ENCODE data around the gene AK1. TPM values are rescaled to one million over a fixed set of nuclear protein-coding genes. Genes with fewer than 3 reads are reported as not detected.

Gene AK1
- total and polyA plus RNA-seq, 9 of the 15 experiments (the other 6 are each of a cell fraction or from before 2014, with no cell fraction given): 10.1 to 71.8 (median 39.0) TPM

DNA sequence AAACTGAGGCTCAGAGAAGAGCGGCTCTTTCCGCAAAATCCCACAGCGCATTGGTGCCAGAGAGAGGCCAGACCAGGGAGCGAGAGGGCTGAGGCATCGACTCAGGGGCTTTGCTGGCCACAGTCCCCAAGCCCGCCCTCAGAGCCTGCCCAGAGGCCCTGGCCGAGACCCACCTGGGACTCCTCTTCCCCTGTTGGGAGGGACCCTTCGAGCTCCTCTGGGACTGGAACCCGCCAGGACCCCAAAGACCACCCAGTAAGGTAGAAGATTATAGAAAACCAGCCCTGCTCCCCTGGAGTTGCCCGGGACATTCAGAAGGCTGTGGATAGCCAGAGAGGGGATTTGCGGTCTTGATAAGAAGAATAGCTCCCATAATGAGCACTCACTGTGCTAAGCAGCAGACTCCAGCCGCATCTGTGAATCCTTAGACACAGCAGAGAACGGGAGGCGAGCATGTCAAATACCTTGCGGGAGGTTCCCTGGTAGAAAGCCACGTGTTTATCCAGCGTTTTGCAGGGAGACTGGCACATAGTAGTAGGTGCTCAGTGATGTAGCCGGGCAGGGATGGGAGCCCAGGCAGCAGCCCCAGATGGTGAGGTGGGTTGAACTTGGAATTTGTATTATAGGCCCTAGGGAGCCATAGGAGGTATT, 651 bp upstream of the AK1 start:
- DNase-seq (ENCODE audit: extremely low read depth in 1 of 4, low spot score in 3 of 4) (peak in 3 of 4 experiments; percentile 31 to 69 (median 55)), FAIRE-seq (peak; percentile 88), ATAC-seq (peak; percentile 72)
- H3K9me3 ChIP-seq (replicated peaks; ENCODE audit: control insufficient read depth, insufficient read depth, low read depth, low read length): no peaks in the 10 kb centered on the region
- peaks cover 12% of the 10 kb centered on the region; the same call in 2 of the 3 replicates for H3K79me2 ChIP-seq (ENCODE audit: control insufficient read depth, insufficient read depth, low read length)
- in situ Hi-C loops (cut with MboI): loop anchor here (5.0 to 10.0 kb wide), 3 partner anchors 34 to 376 kb away; no protein-coding TSS in a partner anchor
- peak overlapping the region; percentile 65 for H3K27ac ChIP-seq (ENCODE audit: extremely low read depth, low read depth, low read length)
- no peaks in the 10 kb centered on the region for H3K27me3 ChIP-seq (ENCODE audit: control insufficient read depth in 2 of 2, insufficient read depth in 2 of 2, low read length in 2 of 2)
- peak overlapping the region; percentile 80 for H3K4me2 ChIP-seq (ENCODE audit: insufficient read depth, low read length)
- ChIA-PET CTCF (ENCODE audit: low intra/inter-chr PET ratio) (no interaction called here), POLR2A (interaction anchor here (0.7 to 1.4 kb wide), 5 partner anchors 10 to 139 kb away, joined by 3 to 5 read pairs (median 4); no protein-coding TSS in a partner anchor)
- no peaks in the 10 kb centered on the region for H3K9me1 ChIP-seq (ENCODE audit: control insufficient read depth, insufficient read depth, low read length)
- H3K4me1 ChIP-seq (replicated peaks in 1 of 2; ENCODE audit: control insufficient read depth in 2 of 2, insufficient read depth in 2 of 2, low read length in 2 of 2): peaks cover 19 to 48% of the 10 kb centered on the region in 2 experiments; a peak in 4 of 5 replicates
- BruUV-seq (replicated peaks): no TSS peak
- intact Hi-C loops (cut with micrococcal nuclease): loop anchor here (10.0 kb wide), 1 partner anchor 283 kb away; no protein-coding TSS in a partner anchor
- WGBS (ENCODE audit: insufficient coverage, low coverage, missing lambda C conversion rate): 19% methylated on average over 17 of the region's 18 CpGs
- peak overlapping the region; percentile 91 for H2AFZ ChIP-seq (ENCODE audit: low read depth, low read length)
- no peaks in the 10 kb centered on the region; the same call in 2 of the 3 replicates for H3K36me3 ChIP-seq (ENCODE audit: control insufficient read depth, insufficient read depth, low read length)
- peak overlapping the region; percentile 63 to 94 for H3K9ac ChIP-seq (ENCODE audit: insufficient read depth in 1 of 2, low read depth in 2 of 2, low read length in 2 of 2)
- H3K4me3 ChIP-seq: peak overlapping the region; percentile 46
- no peaks in the 10 kb centered on the region for H4K20me1 ChIP-seq (replicated peaks; ENCODE audit: control insufficient read depth, insufficient read depth, low read length)
- peak; percentile 45 for TF ChIP-seq ZFP36 (IDR thresholded peaks at IDR 0.05; ENCODE audit: low read depth, low read length, partially characterized antibody)
- TF ChIP-seq GATAD2A (IDR thresholded peaks at IDR 0.05): 0 out of 2 replicates have a peak, but pooled peaks have one; percentile 13
- peak; percentile 62; the same call in 1 of the 2 replicates for TF ChIP-seq ZNF589 (CRISPR knock-in tag; IDR thresholded peaks at IDR 0.05; ENCODE audit: low read depth)
- TF ChIP-seq NRF1 (conservative IDR thresholded peaks at IDR 0.05 in 1 of 2, IDR thresholded peaks at IDR 0.05 in 1 of 2): peak in 1 of 2 experiments; percentile 36; a peak in 1 of 4 replicates
- TF ChIP-seq STAG1 (CRISPR knock-in tag; IDR thresholded peaks at IDR 0.05; ENCODE audit: borderline replicate concordance): no peak
- TF ChIP-seq, protein P1, sequence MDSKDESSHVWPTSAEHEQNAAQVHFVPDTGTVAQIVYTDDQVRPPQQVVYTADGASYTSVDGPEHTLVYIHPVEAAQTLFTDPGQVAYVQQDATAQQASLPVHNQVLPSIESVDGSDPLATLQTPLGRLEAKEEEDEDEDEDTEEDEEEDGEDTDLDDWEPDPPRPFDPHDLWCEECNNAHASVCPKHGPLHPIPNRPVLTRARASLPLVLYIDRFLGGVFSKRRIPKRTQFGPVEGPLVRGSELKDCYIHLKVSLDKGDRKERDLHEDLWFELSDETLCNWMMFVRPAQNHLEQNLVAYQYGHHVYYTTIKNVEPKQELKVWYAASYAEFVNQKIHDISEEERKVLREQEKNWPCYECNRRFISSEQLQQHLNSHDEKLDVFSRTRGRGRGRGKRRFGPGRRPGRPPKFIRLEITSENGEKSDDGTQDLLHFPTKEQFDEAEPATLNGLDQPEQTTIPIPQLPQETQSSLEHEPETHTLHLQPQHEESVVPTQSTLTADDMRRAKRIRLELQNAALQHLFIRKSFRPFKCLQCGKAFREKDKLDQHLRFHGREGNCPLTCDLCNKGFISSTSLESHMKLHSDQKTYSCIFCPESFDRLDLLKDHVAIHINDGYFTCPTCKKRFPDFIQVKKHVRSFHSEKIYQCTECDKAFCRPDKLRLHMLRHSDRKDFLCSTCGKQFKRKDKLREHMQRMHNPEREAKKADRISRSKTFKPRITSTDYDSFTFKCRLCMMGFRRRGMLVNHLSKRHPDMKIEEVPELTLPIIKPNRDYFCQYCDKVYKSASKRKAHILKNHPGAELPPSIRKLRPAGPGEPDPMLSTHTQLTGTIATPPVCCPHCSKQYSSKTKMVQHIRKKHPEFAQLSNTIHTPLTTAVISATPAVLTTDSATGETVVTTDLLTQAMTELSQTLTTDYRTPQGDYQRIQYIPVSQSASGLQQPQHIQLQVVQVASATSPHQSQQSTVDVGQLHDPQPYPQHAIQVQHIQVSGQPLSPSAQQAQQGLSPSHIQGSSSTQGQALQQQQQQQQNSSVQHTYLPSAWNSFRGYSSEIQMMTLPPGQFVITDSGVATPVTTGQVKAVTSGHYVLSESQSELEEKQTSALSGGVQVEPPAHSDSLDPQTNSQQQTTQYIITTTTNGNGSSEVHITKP (IDR thresholded peaks at IDR 0.05; ENCODE audit: partially characterized antibody): peak; percentile 67
- TF ChIP-seq, protein P2, sequence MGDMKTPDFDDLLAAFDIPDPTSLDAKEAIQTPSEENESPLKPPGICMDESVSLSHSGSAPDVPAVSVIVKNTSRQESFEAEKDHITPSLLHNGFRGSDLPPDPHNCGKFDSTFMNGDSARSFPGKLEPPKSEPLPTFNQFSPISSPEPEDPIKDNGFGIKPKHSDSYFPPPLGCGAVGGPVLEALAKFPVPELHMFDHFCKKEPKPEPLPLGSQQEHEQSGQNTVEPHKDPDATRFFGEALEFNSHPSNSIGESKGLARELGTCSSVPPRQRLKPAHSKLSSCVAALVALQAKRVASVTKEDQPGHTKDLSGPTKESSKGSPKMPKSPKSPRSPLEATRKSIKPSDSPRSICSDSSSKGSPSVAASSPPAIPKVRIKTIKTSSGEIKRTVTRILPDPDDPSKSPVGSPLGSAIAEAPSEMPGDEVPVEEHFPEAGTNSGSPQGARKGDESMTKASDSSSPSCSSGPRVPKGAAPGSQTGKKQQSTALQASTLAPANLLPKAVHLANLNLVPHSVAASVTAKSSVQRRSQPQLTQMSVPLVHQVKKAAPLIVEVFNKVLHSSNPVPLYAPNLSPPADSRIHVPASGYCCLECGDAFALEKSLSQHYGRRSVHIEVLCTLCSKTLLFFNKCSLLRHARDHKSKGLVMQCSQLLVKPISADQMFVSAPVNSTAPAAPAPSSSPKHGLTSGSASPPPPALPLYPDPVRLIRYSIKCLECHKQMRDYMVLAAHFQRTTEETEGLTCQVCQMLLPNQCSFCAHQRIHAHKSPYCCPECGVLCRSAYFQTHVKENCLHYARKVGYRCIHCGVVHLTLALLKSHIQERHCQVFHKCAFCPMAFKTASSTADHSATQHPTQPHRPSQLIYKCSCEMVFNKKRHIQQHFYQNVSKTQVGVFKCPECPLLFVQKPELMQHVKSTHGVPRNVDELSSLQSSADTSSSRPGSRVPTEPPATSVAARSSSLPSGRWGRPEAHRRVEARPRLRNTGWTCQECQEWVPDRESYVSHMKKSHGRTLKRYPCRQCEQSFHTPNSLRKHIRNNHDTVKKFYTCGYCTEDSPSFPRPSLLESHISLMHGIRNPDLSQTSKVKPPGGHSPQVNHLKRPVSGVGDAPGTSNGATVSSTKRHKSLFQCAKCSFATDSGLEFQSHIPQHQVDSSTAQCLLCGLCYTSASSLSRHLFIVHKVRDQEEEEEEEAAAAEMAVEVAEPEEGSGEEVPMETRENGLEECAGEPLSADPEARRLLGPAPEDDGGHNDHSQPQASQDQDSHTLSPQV (IDR thresholded peaks at IDR 0.05): peak; percentile 54; the same call in 1 of the 2 replicates
- TF ChIP-seq SMAD4 (CRISPR knock-in tag; conservative IDR thresholded peaks at IDR 0.05): 0 out of 2 replicates have a peak, but pooled peaks have one; percentile 14
- TF ChIP-seq, protein P3, sequence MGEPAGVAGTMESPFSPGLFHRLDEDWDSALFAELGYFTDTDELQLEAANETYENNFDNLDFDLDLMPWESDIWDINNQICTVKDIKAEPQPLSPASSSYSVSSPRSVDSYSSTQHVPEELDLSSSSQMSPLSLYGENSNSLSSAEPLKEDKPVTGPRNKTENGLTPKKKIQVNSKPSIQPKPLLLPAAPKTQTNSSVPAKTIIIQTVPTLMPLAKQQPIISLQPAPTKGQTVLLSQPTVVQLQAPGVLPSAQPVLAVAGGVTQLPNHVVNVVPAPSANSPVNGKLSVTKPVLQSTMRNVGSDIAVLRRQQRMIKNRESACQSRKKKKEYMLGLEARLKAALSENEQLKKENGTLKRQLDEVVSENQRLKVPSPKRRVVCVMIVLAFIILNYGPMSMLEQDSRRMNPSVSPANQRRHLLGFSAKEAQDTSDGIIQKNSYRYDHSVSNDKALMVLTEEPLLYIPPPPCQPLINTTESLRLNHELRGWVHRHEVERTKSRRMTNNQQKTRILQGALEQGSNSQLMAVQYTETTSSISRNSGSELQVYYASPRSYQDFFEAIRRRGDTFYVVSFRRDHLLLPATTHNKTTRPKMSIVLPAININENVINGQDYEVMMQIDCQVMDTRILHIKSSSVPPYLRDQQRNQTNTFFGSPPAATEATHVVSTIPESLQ (CRISPR knock-in tag; IDR thresholded peaks at IDR 0.05): 0 out of 2 replicates have a peak, but pooled peaks have one; percentile 66
- no peak for TF ChIP-seq GTF2F1 (IDR thresholded peaks at IDR 0.05; ENCODE audit: low read depth, low read length)
